HCT116 (cell line): ENCODE results near the gene TGFBR1. TPM values are rescaled to one million over a fixed set of nuclear protein-coding genes. Genes with fewer than 3 reads are reported as not detected.

Experiments used
- ATAC-seq: fragments of 200-7000 bp; cut with Tn5 transposase; 2 replicates; pipeline ENCODE4 v1.9.1; 2020; ENCODE audit warnings: mild to moderate bottlenecking, moderate library complexity
- BruUV-seq: library from RNA; stranded (reverse); fragments of 400-500 nt; replicated peaks from 2 replicates; lab custom pipeline; 2021; lab: Mats Ljungman, UMichigan
- CTCF ChIA-PET: fragments of 300-600 bp; sonication (Branson Sonifier 250); formaldehyde crosslinking; loops from one replicate; lab custom pipeline; 2021; ENCODE audit warnings: antibody characterized with exemption; lab: Charles Lee
- POLR2A ChIA-PET: fragments of 300-600, 350-600 bp; sonication (Branson Sonifier 250); formaldehyde crosslinking; loops from one replicate; lab custom pipeline; 2021; ENCODE audit warnings: antibody characterized with exemption; lab: Charles Lee
- RAD21 ChIA-PET, 2 experiments: fragments of 300-600 bp; sonication (Branson Sonifier 250); formaldehyde crosslinking; loops; one replicate each; lab custom pipeline; 2023; ENCODE audit warnings: low total read pairs in 2 of 2; ENCODE audit not compliant: uncharacterized antibody in 2 of 2, unreplicated experiment in 2 of 2, low non-redundant PET in 1 of 2; lab: Charles Lee
- DNase-seq: peaks from one replicate; pipeline ENCODE4 v3.0.0-alpha.2; 2010; ENCODE audit warnings: low read depth, low spot score
- H2AFZ ChIP-seq: fragments of 200-600 bp; shearing (Covaris generic), sonication (generic); 2 replicates; pipeline ENCODE4 v1.6.1; 2017; ENCODE audit warnings: low read depth, mixed run types, mixed read lengths, antibody characterized with exemption, low read length; ENCODE audit not compliant: poor library complexity, severe bottlenecking
- H3K27ac ChIP-seq: 2 replicates; pipeline ENCODE4 v1.5.1; 2012; ENCODE audit warnings: low read depth, low read length
- H3K27me3 ChIP-seq: fragments of 200-600 bp; sonication (generic); 2 replicates; pipeline ENCODE4 v1.6.1; 2016; ENCODE audit warnings: mixed run types, low read length, mixed read lengths; ENCODE audit not compliant: insufficient read depth
- H3K36me3 ChIP-seq, 2 experiments: fragments of 200-500 bp in 1 of 2; fragments of 200-600 bp in 1 of 2; sonication (Bioruptor generic) in 1 of 2; sonication (generic) in 1 of 2; 2 replicates each; pipeline versions ENCODE4 v1.5.1 to v1.6.1; 2014 to 2016; ENCODE audit warnings: low read length in 2 of 2, inconsistent platforms in 1 of 2, mixed read lengths in 1 of 2, mixed run types in 1 of 2; ENCODE audit not compliant: insufficient read depth in 2 of 2, control insufficient read depth in 1 of 2
- H3K4me1 ChIP-seq, 2 experiments: fragments of 200-600 bp in 1 of 2; sonication (generic) in 1 of 2; 2 replicates each; pipeline versions ENCODE4 v1.5.1 to v1.6.1; 2012 to 2017; ENCODE audit warnings: low read length in 2 of 2, inconsistent platforms in 1 of 2, mild to moderate bottlenecking in 1 of 2, mixed read lengths in 1 of 2, mixed run types in 1 of 2, moderate library complexity in 1 of 2; ENCODE audit not compliant: insufficient read depth in 2 of 2, control insufficient read depth in 1 of 2
- H3K4me2 ChIP-seq: fragments of 200-600 bp; sonication (generic); 2 replicates; pipeline ENCODE4 v1.6.1; 2017; ENCODE audit warnings: mixed run types, low read length, mixed read lengths
- H3K4me3 ChIP-seq, 2 experiments: fragments of 200-600 bp in 1 of 2; sonication (generic) in 1 of 2; replicated peaks in 1 of 2; 2 replicates each; pipeline ENCODE4 v1.5.1; 2011 to 2016; ENCODE audit warnings: low read length in 2 of 2, control low read depth in 1 of 2, low read depth in 1 of 2, mild to moderate bottlenecking in 1 of 2, mixed read lengths in 1 of 2, mixed run types in 1 of 2
- H3K79me2 ChIP-seq: fragments of 200-600 bp; sonication (generic); 2 replicates; pipeline ENCODE4 v1.6.1; 2017; ENCODE audit warnings: mild to moderate bottlenecking, mixed run types, low read length, moderate library complexity, mixed read lengths; ENCODE audit not compliant: insufficient read depth
- H3K9ac ChIP-seq: fragments of 200-600 bp; sonication (generic); 2 replicates; pipeline ENCODE4 v1.6.1; 2016; ENCODE audit warnings: low read length, mixed read lengths
- H3K9me2 ChIP-seq: fragments of 200-600 bp; sonication (generic), shearing (Covaris generic); 2 replicates; pipeline ENCODE4 v1.6.1; 2017; ENCODE audit warnings: mixed run types, mild to moderate bottlenecking, moderate library complexity; ENCODE audit not compliant: insufficient read depth
- H3K9me3 ChIP-seq, 2 experiments: fragments of 200-500 bp in 1 of 2; fragments of 200-600 bp in 1 of 2; sonication (Bioruptor generic) in 1 of 2; sonication (generic) in 1 of 2; 2 replicates each; pipeline ENCODE4 v1.6.1; 2014 to 2017; ENCODE audit warnings: low read length in 2 of 2, mixed read lengths in 2 of 2, inconsistent platforms in 1 of 2, low read depth in 1 of 2, mild to moderate bottlenecking in 1 of 2, mixed run types in 1 of 2, moderate library complexity in 1 of 2; ENCODE audit not compliant: control insufficient read depth in 1 of 2, insufficient read depth in 1 of 2
- H4K20me1 ChIP-seq: fragments of 200-600 bp; sonication (generic), shearing (Covaris generic); 2 replicates; pipeline ENCODE4 v1.6.1; 2017; ENCODE audit warnings: mixed run types, mild to moderate bottlenecking, moderate library complexity; ENCODE audit not compliant: insufficient read depth
- CBX3 ChIP-seq: IDR thresholded peaks from 2 replicates; pipeline ENCODE4 v1.6.1; 2012; ENCODE audit warnings: low read depth
- CEBPB ChIP-seq: IDR thresholded peaks from 2 replicates; pipeline ENCODE4 v1.6.1; 2012; ENCODE audit warnings: low read depth
- EGR1 ChIP-seq: IDR thresholded peaks from 2 replicates; pipeline ENCODE4 v1.6.1; 2012; ENCODE audit warnings: low read depth
- EZH2 ChIP-seq: fragments of 200-600 bp; sonication (generic); IDR thresholded peaks from 2 replicates; pipeline ENCODE4 v1.6.1; 2017; ENCODE audit warnings: antibody characterized with exemption, mixed run types
- EZH2phosphoT487 ChIP-seq: fragments of 200-600 bp; IDR thresholded peaks from 2 replicates; pipeline ENCODE4 v1.6.1; 2018; ENCODE audit warnings: antibody characterized with exemption, borderline replicate concordance
- JUND ChIP-seq: IDR thresholded peaks from 2 replicates; pipeline ENCODE4 v1.6.1; 2012
- POLR2A ChIP-seq: IDR thresholded peaks from 2 replicates; pipeline ENCODE4 v1.7.0; 2011; ENCODE audit warnings: borderline replicate concordance; ENCODE audit not compliant: insufficient read depth, insufficient read length; ENCODE audit errors: extremely low read depth
- POLR2AphosphoS5 ChIP-seq: IDR thresholded peaks from 2 replicates; pipeline ENCODE4 v1.6.1; 2011; ENCODE audit warnings: mild to moderate bottlenecking, low read depth, low read length, moderate library complexity
- RAD21 ChIP-seq: IDR thresholded peaks from 2 replicates; pipeline ENCODE4 v1.6.1; 2012; ENCODE audit warnings: low read depth, mild to moderate bottlenecking
- SIN3A ChIP-seq: IDR thresholded peaks from 2 replicates; pipeline ENCODE4 v1.6.1; 2012; ENCODE audit warnings: low read depth
- SP1 ChIP-seq: IDR thresholded peaks from 2 replicates; pipeline ENCODE4 v1.6.1; 2012; ENCODE audit warnings: low read depth
- YY1 ChIP-seq: IDR thresholded peaks from 2 replicates; pipeline ENCODE4 v1.6.1; 2011; ENCODE audit warnings: low read length, low read depth, moderate library complexity, mild to moderate bottlenecking; ENCODE audit not compliant: insufficient replicate concordance; ENCODE audit errors: extremely low read depth
- intact Hi-C: fragments of 100-400 bp; cut with micrococcal nuclease; formaldehyde crosslinking; loops from 2 replicates; pipeline ENCODE4 v1.10.0; 2022
- total RNA-seq: library from RNA; stranded (reverse); gene quantifications from one replicate; pipeline ENCODE4 v1.2.1, GENCODE V29; 2021; ENCODE audit not compliant: unreplicated experiment
- TF ChIP-seq, protein P1 (sequence below), 3 experiments: fragments of 200-600 bp in 1 of 3; sonication (generic) in 1 of 3; IDR thresholded peaks in 2 of 3; conservative IDR thresholded peaks in 1 of 3; 2 replicates each; pipeline ENCODE4 v1.5.1; 2012 to 2017; ENCODE audit warnings: low read depth in 2 of 3, low read length in 2 of 3, antibody characterized with exemption in 1 of 3, borderline replicate concordance in 1 of 3, control low read depth in 1 of 3, mild to moderate bottlenecking in 1 of 3, mixed read lengths in 1 of 3, mixed run types in 1 of 3, moderate library complexity in 1 of 3; ENCODE audit not compliant: insufficient read depth in 1 of 3
- TF ChIP-seq, protein P2 (sequence below): IDR thresholded peaks from 2 replicates; pipeline ENCODE4 v1.6.1; 2012; ENCODE audit warnings: low read depth
- TF ChIP-seq, protein P3 (sequence below): IDR thresholded peaks from 2 replicates; pipeline ENCODE4 v1.6.1; 2012

TGFBR1 gene
- total RNA-seq, 1 experiment from 2014 or later, result 26.6 TPM

- ChIA-PET POLR2A (no interaction called here), CTCF (no interaction called here), RAD21 (no interaction called here)
- peaks cover 9% of the 10 kb centered on the region for H3K27me3 ChIP-seq
- H3K4me1 ChIP-seq, result no peaks in the 10 kb centered on the region
- BruUV-seq, result no TSS peak
- H3K4me3 ChIP-seq, result no peak overlapping the region
- no peak overlapping the region for H2AFZ ChIP-seq
- H3K79me2 ChIP-seq, result no peaks in the 10 kb centered on the region
- no peak for DNase-seq
- ATAC-seq, result no peak
- no peaks in the 10 kb centered on the region for H3K9me2 ChIP-seq
- peaks cover 0 to 3% of the 10 kb centered on the region in 2 experiments; a peak in 1 of 4 replicates for H3K9me3 ChIP-seq
- H3K4me2 ChIP-seq, result no peak overlapping the region
- H3K27ac ChIP-seq, result no peak overlapping the region
- intact Hi-C loops, result no loop called here
- no peaks in the 10 kb centered on the region for H3K36me3 ChIP-seq
- TF ChIP-seq POLR2AphosphoS5, result no peak
- TF ChIP-seq RAD21, result no peak
- no peak for TF ChIP-seq EZH2
- TF ChIP-seq, protein P1, sequence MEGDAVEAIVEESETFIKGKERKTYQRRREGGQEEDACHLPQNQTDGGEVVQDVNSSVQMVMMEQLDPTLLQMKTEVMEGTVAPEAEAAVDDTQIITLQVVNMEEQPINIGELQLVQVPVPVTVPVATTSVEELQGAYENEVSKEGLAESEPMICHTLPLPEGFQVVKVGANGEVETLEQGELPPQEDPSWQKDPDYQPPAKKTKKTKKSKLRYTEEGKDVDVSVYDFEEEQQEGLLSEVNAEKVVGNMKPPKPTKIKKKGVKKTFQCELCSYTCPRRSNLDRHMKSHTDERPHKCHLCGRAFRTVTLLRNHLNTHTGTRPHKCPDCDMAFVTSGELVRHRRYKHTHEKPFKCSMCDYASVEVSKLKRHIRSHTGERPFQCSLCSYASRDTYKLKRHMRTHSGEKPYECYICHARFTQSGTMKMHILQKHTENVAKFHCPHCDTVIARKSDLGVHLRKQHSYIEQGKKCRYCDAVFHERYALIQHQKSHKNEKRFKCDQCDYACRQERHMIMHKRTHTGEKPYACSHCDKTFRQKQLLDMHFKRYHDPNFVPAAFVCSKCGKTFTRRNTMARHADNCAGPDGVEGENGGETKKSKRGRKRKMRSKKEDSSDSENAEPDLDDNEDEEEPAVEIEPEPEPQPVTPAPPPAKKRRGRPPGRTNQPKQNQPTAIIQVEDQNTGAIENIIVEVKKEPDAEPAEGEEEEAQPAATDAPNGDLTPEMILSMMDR (IDR thresholded peaks at IDR 0.05 in 2 of 3, conservative IDR thresholded peaks at IDR 0.05 in 1 of 3; ENCODE audit: borderline replicate concordance in 1 of 3, insufficient read depth in 1 of 3, low read depth in 2 of 3, low read length in 2 of 3), result no peak
- no peak for TF ChIP-seq SP1
- TF ChIP-seq POLR2A, result no peak
- TF ChIP-seq SIN3A, result no peak
- TF ChIP-seq CEBPB, result no peak
- no peak for TF ChIP-seq YY1
- TF ChIP-seq EGR1, result no peak
- TF ChIP-seq, protein P2, sequence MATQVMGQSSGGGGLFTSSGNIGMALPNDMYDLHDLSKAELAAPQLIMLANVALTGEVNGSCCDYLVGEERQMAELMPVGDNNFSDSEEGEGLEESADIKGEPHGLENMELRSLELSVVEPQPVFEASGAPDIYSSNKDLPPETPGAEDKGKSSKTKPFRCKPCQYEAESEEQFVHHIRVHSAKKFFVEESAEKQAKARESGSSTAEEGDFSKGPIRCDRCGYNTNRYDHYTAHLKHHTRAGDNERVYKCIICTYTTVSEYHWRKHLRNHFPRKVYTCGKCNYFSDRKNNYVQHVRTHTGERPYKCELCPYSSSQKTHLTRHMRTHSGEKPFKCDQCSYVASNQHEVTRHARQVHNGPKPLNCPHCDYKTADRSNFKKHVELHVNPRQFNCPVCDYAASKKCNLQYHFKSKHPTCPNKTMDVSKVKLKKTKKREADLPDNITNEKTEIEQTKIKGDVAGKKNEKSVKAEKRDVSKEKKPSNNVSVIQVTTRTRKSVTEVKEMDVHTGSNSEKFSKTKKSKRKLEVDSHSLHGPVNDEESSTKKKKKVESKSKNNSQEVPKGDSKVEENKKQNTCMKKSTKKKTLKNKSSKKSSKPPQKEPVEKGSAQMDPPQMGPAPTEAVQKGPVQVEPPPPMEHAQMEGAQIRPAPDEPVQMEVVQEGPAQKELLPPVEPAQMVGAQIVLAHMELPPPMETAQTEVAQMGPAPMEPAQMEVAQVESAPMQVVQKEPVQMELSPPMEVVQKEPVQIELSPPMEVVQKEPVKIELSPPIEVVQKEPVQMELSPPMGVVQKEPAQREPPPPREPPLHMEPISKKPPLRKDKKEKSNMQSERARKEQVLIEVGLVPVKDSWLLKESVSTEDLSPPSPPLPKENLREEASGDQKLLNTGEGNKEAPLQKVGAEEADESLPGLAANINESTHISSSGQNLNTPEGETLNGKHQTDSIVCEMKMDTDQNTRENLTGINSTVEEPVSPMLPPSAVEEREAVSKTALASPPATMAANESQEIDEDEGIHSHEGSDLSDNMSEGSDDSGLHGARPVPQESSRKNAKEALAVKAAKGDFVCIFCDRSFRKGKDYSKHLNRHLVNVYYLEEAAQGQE, result no peak
- no peak for TF ChIP-seq EZH2phosphoT487
- no peak for TF ChIP-seq CBX3
- no peak for TF ChIP-seq JUND
- TF ChIP-seq, protein P3, sequence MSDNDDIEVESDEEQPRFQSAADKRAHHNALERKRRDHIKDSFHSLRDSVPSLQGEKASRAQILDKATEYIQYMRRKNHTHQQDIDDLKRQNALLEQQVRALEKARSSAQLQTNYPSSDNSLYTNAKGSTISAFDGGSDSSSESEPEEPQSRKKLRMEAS, result no peak
- H4K20me1 ChIP-seq, result no peaks in the 10 kb centered on the region
- no peak overlapping the region for H3K9ac ChIP-seq
These were observed 11.5 kb upstream of the TGFBR1 start for GRCh38 chr9:99093492-99093791.
